ENCODE measurements around the gene TMEM163. TPM values are rescaled to one million over a fixed set of nuclear protein-coding genes. Genes with fewer than 3 reads are reported as not detected.

TMEM163 gene
- total RNA-seq, 4 donors from 2014 or later = 0.27 to 4.7 (median 1.1) TPM

DNA sequence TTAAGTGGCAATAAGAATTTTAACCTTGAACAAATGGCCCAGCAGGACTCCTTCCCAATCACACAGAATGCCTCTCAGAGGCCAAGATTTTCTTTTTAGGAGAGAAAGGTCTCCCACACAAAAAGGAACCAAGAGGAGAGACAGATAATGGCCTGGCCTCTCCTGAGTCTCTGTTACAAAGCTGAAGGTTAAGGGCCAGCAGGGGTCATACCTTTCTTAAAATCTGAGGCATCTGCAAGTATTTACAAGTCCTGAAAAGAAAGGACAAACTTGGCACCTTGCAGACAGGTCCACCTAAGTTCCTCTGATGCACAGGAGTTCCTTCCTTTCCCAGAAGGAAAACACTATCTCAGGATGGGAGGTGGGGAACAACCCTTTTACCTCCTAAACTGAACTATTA lies 142.3 kb downstream of the TMEM163 start:
- no peak for DNase-seq
- Histone ChIP-seq H3K36me3 (no peaks in the 10 kb centered on the region), H3K4me3 (replicated peaks in 1 of 3) (no peak overlapping the region), H3K27me3 (no peaks in the 10 kb centered on the region), H3K27ac (no peak overlapping the region), H3K4me1 (no peaks in the 10 kb centered on the region), H3K9me3 (no peaks in the 10 kb centered on the region)
- no peak for TF ChIP-seq POLR2A (IDR thresholded peaks at IDR 0.05)
- TF ChIP-seq, protein P1, sequence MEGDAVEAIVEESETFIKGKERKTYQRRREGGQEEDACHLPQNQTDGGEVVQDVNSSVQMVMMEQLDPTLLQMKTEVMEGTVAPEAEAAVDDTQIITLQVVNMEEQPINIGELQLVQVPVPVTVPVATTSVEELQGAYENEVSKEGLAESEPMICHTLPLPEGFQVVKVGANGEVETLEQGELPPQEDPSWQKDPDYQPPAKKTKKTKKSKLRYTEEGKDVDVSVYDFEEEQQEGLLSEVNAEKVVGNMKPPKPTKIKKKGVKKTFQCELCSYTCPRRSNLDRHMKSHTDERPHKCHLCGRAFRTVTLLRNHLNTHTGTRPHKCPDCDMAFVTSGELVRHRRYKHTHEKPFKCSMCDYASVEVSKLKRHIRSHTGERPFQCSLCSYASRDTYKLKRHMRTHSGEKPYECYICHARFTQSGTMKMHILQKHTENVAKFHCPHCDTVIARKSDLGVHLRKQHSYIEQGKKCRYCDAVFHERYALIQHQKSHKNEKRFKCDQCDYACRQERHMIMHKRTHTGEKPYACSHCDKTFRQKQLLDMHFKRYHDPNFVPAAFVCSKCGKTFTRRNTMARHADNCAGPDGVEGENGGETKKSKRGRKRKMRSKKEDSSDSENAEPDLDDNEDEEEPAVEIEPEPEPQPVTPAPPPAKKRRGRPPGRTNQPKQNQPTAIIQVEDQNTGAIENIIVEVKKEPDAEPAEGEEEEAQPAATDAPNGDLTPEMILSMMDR (IDR thresholded peaks at IDR 0.05) = no peak
- intact Hi-C loops (cut with DNase I) = no loop called here

DNA sequence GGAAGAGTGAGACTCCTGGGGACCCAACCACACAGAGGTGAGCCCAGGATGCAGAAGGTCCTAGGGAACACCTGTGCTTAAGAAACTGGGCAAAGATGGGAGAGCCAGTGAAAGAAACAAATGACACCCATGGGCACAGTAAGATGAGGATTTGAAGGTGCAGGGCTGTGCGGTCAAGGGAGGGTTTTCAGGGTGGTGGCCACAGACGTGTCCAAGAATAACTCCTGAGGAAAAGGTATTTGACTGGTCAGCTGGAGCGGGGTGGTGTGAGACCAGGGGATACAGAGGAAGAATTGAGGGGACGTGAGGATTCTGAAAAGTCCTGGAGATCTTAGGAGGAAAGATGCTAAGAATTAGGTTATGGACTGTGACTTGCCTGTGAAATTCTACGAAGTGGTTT lies 142.9 kb downstream of the TMEM163 start:
- H3K36me3 ChIP-seq = no peaks in the 10 kb centered on the region
- no peaks in the 10 kb centered on the region for H3K4me1 ChIP-seq
- H3K4me3 ChIP-seq (replicated peaks in 1 of 3) = no peak overlapping the region
- intact Hi-C loops (cut with DNase I) = no loop called here
- no peaks in the 10 kb centered on the region for H3K9me3 ChIP-seq
- H3K27me3 ChIP-seq = no peaks in the 10 kb centered on the region
- no peak for TF ChIP-seq POLR2A (IDR thresholded peaks at IDR 0.05)
- TF ChIP-seq, protein P1 (IDR thresholded peaks at IDR 0.05) = no peak
- H3K27ac ChIP-seq = no peak overlapping the region
- no peak for DNase-seq
- 94% methylated on average over 5 of the region's 5 CpGs for WGBS, 2 donors

DNA sequence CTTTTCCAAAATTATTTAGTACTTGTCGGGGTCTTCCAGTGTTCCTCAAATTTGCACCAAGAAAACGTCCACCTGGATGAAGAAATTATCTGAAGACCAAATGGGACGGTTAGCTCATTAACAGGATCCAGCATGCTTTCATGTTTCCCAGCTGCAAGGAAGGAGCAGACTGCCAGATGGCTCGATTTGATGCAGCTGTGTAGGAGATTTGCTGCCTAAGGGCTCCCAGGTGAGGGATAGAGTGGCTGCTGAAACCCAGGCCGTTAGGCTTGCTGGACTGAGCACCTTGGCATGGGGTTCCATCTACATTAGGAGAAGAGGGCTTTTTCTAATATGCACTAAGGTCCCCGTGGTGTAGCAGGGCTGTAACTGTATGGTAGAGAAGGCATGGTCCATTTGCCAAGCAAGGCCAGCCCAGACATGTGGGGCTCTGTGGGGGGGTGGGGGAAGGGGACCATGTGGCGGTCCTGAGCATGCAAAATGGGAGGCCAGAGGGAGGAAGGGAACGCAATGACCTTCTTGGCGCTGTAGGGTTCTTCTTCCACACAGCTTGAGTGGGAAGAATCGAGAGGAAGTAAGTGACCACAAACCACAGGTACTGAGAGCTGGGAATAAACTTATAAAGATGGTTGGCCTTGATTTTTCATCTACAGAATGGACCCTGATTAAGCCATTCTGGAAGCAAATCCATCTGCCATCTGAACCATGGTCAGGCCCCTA lies 144.0 kb downstream of the TMEM163 start:
- 86 to 88% methylated on average over 10 of the region's 10 CpGs for WGBS, 2 donors
- DNase-seq = no peak

DNA sequence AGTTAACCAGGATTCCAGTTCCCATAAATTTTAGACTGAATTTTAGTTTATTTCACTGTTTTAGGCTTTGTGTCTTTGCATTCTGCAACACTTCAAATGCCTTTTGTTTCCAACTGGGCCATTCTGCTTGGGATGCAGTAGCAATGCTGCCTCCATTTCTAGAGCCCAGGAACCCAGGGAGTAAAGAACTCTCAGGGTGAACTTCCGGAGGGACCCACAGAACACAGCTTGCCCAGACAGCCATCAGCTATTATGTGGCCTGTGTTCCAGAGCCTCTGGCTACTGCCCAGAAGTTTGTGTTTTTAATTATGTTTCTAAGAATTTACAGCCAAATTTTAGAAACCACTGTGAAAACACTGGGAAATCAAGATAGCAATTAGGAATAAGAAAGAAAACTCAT lies 145.1 kb downstream of the TMEM163 start:
- WGBS, 2 donors = 78 to 82% methylated on average over 1 of the region's 1 CpG
- intact Hi-C loops (cut with DNase I) = no loop called here
- Histone ChIP-seq H3K27ac (no peak overlapping the region), H3K4me1 (no peaks in the 10 kb centered on the region), H3K27me3 (no peaks in the 10 kb centered on the region), H3K4me3 (replicated peaks in 1 of 3) (no peak overlapping the region), H3K9me3 (no peaks in the 10 kb centered on the region), H3K36me3 (no peaks in the 10 kb centered on the region)
- TF ChIP-seq POLR2A (IDR thresholded peaks at IDR 0.05) = no peak
- TF ChIP-seq, protein P1 (IDR thresholded peaks at IDR 0.05) = no peak
- no peak for DNase-seq

More for the DNA sequence above, 144.0 kb downstream of the TMEM163 start:
- Histone ChIP-seq H3K9me3 (no peaks in the 10 kb centered on the region), H3K36me3 (no peaks in the 10 kb centered on the region), H3K27me3 (no peaks in the 10 kb centered on the region), H3K27ac (no peak overlapping the region), H3K4me3 (replicated peaks in 1 of 3) (no peak overlapping the region), H3K4me1 (no peaks in the 10 kb centered on the region)
- TF ChIP-seq, protein P1 (IDR thresholded peaks at IDR 0.05) = no peak
- TF ChIP-seq POLR2A (IDR thresholded peaks at IDR 0.05) = no peak
- intact Hi-C loops (cut with DNase I) = no loop called here

DNA sequence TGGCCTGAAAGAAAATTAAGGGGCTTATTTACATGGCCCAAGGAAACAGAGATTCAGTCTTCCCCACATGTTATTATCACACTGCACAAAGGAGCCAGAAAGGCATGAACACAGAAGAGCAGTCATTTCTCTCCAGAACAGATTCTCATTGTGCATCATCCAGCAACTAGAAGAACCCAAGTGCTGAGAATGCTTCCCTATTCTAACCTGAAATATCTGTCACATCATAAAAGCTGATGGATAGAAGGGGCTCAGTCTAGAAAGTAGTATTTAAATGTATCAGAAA lies 145.8 kb downstream of the TMEM163 start:
- Histone ChIP-seq H3K27ac (no peak overlapping the region), H3K9me3 (no peaks in the 10 kb centered on the region), H3K27me3 (no peaks in the 10 kb centered on the region), H3K4me3 (replicated peaks in 1 of 3) (no peak overlapping the region), H3K4me1 (no peaks in the 10 kb centered on the region), H3K36me3 (no peaks in the 10 kb centered on the region)
- intact Hi-C loops (cut with DNase I) = no loop called here
- no peak for TF ChIP-seq POLR2A (IDR thresholded peaks at IDR 0.05)
- TF ChIP-seq, protein P1 (IDR thresholded peaks at IDR 0.05) = no peak
- no peak for DNase-seq

Data from thyroid gland (tissue), 4 donors.